GM19395 (cell line): Measurements from ENCODE around the gene SFXN1.

ENCODE experiments used
- ATAC-seq: cut with Tn5 transposase; IDR thresholded peaks from one replicate; pipeline ENCODE4 v1.9.1; 2021; ENCODE audit warnings: mild to moderate bottlenecking, moderate library complexity; ENCODE audit not compliant: unreplicated experiment

SFXN1 gene

GRCh38 chr5:175538576-175538975 is 60.2 kb downstream of the SFXN1 start:
- ATAC-seq: no peak

DNA sequence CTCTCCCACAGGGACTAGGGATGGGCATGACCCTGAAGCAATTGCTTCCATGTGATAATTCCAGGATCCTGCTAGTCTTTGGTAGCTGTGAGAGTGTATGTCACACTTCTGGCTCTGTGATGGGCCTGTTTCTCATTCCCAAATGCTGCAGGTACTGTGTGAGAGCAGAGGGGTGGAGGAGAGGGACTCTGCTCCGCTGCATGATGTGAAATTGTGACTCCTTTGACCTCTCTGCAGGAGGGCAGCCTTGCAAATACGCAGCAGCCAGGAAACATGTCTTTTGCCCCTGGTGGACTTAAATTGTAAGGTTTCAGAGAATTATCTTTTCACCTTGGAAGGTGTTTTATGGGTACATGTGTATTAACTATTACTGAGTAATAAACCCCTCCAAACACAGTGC is 61.6 kb downstream of the SFXN1 start:
- no peak for ATAC-seq

GRCh38 chr5:175541264-175541663 is 62.9 kb downstream of the SFXN1 start:
- ATAC-seq: no peak

GRCh38 chr5:175542232-175542965 is 64.0 kb downstream of the SFXN1 start:
- no peak for ATAC-seq

GRCh38 chr5:175542966-175543235 is 64.5 kb downstream of the SFXN1 start:
- ATAC-seq: no peak

DNA sequence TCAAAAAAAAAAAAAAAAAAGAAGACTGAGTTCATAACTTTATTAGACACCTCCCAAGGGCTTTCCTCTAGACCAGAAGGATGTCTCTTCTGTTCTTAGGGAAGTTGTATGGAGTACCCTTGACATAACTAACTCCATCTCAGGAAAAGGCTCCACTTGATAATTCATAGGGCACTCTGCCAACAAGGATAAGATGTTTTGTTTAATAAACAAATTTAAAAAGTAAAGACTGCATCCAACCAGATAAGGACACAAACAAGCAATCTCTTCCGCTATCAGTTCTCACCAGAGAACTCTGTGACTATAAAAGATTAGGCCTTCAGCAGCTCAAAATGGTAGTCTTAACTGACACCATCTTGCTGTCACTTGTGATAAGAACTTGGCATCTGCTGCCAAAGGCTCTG is 65.8 kb downstream of the SFXN1 start:
- ATAC-seq: no peak

DNA sequence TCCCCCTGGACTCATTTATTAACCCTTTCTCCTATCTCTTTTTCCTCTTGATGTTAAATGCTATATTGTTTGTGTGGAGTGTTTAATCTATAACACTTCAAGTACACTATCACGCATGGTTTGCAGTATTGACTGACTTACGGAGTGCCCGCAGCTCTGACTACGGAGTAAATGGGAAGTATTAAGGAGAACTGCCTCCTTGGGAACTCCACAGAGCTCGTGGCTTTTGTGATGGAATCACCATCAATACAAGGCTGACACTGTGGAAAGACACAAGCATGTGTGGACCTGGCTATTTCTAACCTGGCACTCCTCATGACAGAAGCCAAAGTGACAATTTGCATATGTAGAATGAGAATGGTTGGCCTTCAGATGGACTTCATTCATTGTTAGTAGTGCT is 66.2 kb downstream of the SFXN1 start:
- ATAC-seq: no peak

GRCh38 chr5:175547842-175548241 is 69.5 kb downstream of the SFXN1 start:
- no peak for ATAC-seq

DNA sequence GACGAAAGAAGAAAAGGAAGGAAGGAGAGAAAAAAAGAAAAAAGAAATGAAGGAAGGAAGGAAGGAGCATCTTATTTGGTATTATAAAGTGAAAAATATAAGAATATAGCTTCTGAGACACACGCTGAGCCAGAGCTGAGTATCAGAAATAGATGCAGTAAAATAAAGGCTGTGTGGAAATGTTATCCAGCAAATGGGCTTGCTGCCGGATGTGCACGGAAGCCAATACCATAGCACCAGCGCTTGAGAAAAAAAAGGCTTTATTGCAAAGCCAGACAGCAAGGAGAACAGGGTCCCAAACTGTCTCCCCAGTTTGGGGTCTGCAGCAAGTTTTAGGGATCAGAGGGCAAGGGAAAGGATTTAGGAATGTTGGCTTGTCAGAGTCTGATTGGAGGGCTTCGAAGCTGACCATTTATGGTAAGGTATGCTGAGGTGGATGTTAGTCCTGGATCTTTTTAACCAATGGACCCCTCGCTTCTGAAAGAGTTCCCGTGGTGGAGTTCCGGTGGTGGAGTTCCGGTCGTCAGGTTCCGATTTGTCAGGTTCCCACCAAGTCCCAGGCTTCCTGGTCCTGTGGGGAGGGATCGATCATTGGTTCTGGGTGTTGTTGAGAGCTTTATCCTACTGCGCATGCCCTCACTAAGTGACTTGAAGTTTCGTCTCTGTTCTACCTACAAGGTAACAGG is 70.4 kb downstream of the SFXN1 start:
- no peak for ATAC-seq

GRCh38 chr5:175550055-175550805 is 71.9 kb downstream of the SFXN1 start:
- ATAC-seq: no peak

DNA sequence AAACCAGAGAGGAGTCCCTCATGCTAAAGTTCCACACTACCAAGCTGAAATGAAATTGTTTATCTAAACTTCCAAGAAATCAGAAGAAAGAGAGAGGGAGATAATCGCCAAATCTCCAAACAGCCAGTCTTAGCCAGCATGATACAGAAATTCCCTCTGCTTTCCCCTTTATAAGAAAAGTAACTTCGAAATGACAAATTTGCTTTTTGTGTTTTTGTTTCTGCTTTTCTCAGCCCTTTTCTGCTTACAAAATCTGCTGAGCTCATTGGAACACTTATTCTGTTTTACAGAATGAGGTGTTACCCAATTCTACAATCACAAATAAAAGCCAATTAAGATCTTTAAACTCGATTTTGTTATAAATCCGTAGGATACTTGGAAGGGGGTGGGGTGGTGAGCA is 72.9 kb downstream of the SFXN1 start:
- no peak for ATAC-seq

DNA sequence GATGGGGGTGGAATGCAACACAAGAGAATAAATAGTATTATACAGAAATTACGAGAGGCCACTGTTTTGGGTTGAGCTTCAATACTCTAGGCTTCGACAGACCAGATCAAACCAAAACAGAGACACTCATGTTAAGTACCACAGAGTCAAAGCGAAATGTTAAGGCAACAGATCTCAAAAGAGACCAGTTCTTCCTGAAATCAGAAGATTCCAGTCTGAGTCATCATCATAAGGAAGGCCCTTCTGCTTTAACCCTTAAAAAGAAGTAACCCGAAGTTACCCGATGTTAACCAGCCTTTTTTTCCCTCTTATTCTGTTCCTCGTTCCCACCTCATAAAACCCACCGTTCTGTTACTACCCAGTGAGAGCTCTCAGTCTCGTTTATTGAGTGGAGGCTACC is 75.9 kb downstream of the SFXN1 start:
- no peak for ATAC-seq

DNA sequence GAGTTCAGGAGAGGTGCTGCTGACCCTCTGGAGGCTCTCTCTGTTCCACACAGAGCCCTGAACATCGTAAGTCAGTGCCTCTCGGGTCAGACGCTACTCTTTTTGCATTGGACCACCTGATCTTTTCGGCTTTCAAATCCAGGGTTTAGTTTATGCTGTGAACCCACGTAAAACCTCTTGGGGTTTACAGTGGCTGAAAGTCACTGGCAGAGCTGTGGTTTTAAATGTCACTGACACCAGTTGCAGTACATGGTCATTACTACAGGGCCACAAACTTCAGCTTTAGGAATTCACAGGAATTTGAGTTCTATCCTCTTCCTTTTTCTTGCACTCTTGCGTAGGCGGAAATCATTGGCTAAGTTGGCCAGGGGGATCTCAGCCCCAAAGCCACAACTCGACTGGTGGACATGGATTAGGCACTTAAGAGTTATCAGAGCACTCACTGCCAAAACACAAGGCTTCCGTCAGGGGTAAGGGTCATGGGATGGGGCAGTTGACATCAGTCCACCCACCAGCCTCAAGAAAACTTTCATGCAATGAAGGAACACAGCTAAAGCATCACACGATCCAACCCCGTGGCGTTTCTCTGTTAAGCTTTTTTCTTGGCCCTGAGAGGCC is 76.9 kb downstream of the SFXN1 start:
- ATAC-seq: no peak

GRCh38 chr5:175556794-175557193 is 78.4 kb downstream of the SFXN1 start:
- ATAC-seq: no peak

- ATAC-seq: no peak
Measured at GRCh38 chr5:175557778-175558177, 79.4 kb downstream of the SFXN1 start.

GRCh38 chr5:175558801-175559480 is 80.6 kb downstream of the SFXN1 start:
- no peak for ATAC-seq

DNA sequence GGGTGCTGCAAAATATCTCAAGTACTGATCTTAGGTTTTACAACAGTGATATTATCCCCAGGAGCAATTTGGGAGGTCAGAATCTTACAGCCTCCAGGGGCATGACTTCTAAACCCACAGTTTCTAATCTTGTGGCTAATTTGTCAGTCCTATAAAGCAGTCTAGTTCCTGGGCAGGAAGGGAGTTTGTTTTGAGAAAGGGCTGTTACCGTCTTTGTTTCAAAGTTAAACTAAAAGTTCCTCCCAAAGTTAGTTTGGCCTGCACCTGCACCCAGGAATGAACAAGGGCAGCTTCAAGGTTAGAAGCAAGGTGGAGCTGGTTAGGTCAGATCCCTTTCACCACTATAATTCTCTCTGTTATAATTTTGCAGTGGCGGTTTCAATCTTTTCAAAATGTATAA is 81.7 kb downstream of the SFXN1 start:
- no peak for ATAC-seq

GRCh38 chr5:175561085-175561484 is 82.7 kb downstream of the SFXN1 start:
- no peak for ATAC-seq

DNA sequence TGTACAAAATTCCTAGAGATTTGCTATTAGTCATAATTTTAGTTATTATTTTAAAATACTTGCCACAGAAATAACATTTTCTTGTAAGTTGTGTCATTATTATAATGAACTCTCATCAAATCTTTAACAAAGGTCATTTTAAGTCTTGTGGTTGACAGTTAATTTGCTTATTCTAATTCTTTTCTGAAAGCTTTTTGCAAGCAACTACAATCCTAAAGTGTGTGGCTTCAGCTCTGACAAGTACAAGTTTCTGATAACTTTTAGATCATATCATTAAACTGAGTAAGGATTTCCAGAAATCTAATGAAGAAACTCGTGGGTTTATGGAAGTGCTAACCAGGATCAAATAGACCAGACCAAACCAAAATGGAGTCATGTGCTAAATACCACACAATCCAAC is 86.4 kb downstream of the SFXN1 start:
- no peak for ATAC-seq

DNA sequence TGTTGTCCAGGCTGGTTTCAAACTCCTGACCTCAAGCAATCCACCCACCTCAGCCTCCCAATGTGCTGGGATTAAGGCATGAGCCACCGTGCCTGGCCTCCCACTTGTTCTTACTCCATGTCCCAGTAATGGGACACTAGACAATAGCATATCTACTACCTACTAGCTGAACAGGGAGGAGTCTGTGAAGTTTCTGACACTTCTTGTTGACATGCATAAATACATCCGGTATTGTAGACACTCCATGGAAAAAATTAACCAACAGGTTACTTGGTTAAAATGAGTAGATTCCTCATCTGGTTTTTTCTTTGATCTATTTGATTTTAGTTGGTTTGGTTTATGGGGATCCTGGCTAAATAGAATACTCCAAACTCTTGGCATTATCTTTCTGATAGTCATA is 88.3 kb downstream of the SFXN1 start:
- ATAC-seq: no peak

DNA sequence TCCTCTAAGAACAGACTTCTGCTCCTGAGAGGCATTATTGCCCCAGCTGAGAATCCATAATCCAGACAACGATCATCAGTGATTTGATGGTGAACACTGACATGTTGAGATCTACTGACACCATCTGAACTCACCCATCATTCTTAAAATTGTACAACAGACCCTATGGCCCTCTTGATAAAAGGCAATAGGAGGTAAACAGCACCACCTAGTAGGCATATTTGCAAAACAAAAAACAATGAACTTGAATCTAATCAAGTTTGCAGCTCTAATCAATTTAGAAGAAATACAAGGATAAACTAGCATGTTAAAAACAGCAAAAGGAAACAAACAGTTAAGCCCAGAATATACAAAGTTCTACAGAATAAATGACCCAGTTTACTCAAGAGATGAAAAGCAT is 89.6 kb downstream of the SFXN1 start:
- no peak for ATAC-seq
